ENCODE measurements around the gene FNDC10. TPM values are rescaled to one million over a fixed set of nuclear protein-coding genes. Genes with fewer than 3 reads are reported as not detected.
A peak's percentile ranks its signal among the peaks of the same experiment; 100 is the strongest.
"Not testable (repeated sequence)": the region's sequence is repeated elsewhere in the genome, so short reads cannot be mapped to it uniquely, and the experiment has no call there.

FNDC10 gene
- total and polyA plus RNA-seq, 2 donors from 2014 or later = 2.6 to 18.2 TPM

GRCh38 chr1:1596493-1597274 is 3.3 kb downstream of the FNDC10 start:
- H3K4me3 ChIP-seq (ENCODE audit: low read length in 3 of 3) = no peak overlapping the region
- H3K9me3 ChIP-seq (ENCODE audit: control insufficient read depth in 2 of 3, insufficient read depth in 1 of 3, low read length in 3 of 3) = no peaks in the 10 kb centered on the region
- peaks cover 0 to 17% (median 0%) of the 10 kb centered on the region in 3 donors for H3K4me1 ChIP-seq (ENCODE audit: control insufficient read depth in 2 of 3, insufficient read depth in 2 of 3, low read depth in 1 of 3, low read length in 3 of 3)
- intact Hi-C loops (cut with DNase I) = no loop called here
- H3K9ac ChIP-seq (ENCODE audit: low read length in 3 of 3) = no peak overlapping the region
- no peak for DNase-seq
- no peak overlapping the region for H3K27ac ChIP-seq (ENCODE audit: low read depth in 2 of 2, low read length in 2 of 2)
- TF ChIP-seq, protein P1, sequence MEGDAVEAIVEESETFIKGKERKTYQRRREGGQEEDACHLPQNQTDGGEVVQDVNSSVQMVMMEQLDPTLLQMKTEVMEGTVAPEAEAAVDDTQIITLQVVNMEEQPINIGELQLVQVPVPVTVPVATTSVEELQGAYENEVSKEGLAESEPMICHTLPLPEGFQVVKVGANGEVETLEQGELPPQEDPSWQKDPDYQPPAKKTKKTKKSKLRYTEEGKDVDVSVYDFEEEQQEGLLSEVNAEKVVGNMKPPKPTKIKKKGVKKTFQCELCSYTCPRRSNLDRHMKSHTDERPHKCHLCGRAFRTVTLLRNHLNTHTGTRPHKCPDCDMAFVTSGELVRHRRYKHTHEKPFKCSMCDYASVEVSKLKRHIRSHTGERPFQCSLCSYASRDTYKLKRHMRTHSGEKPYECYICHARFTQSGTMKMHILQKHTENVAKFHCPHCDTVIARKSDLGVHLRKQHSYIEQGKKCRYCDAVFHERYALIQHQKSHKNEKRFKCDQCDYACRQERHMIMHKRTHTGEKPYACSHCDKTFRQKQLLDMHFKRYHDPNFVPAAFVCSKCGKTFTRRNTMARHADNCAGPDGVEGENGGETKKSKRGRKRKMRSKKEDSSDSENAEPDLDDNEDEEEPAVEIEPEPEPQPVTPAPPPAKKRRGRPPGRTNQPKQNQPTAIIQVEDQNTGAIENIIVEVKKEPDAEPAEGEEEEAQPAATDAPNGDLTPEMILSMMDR (IDR thresholded peaks at IDR 0.05; ENCODE audit: borderline replicate concordance, extremely low read depth, insufficient read depth) = no peak
- peaks cover 11% of the 10 kb centered on the region for H3K27me3 ChIP-seq (ENCODE audit: control insufficient read depth, insufficient read depth, low read length)
- H3K36me3 ChIP-seq (ENCODE audit: control insufficient read depth in 2 of 3, insufficient read depth in 3 of 3, low read length in 3 of 3) = no peaks in the 10 kb centered on the region
- no peak for FAIRE-seq

- H3K27me3 ChIP-seq (ENCODE audit: control insufficient read depth, insufficient read depth, low read length); H3K9me3 ChIP-seq (ENCODE audit: control insufficient read depth in 2 of 3, insufficient read depth in 1 of 3, low read length in 3 of 3); H3K4me3 ChIP-seq (ENCODE audit: low read length in 3 of 3); intact Hi-C loops (cut with DNase I); H3K9ac ChIP-seq (ENCODE audit: low read length in 3 of 3); H3K36me3 ChIP-seq (ENCODE audit: control insufficient read depth in 2 of 3, insufficient read depth in 3 of 3, low read length in 3 of 3); DNase-seq; FAIRE-seq; H3K27ac ChIP-seq (ENCODE audit: low read depth in 2 of 2, low read length in 2 of 2): not testable (repeated sequence)
- H3K4me1 ChIP-seq (ENCODE audit: control insufficient read depth in 2 of 3, insufficient read depth in 2 of 3, low read depth in 1 of 3, low read length in 3 of 3) = peaks cover 0 to 13% (median 0%) of the 10 kb centered on the region in 3 donors
Measured at GRCh38 chr1:1595341-1595740, 4.6 kb downstream of the FNDC10 start.

- FAIRE-seq (no peak), DNase-seq (peak in 1 of 5 donors; percentile 28)
- peaks cover 0 to 13% (median 0%) of the 10 kb centered on the region in 3 donors for H3K4me1 ChIP-seq (ENCODE audit: control insufficient read depth in 2 of 3, insufficient read depth in 2 of 3, low read depth in 1 of 3, low read length in 3 of 3)
- no peak overlapping the region for H3K9ac ChIP-seq (ENCODE audit: low read length in 3 of 3)
- H3K9me3 ChIP-seq (ENCODE audit: control insufficient read depth in 2 of 3, insufficient read depth in 1 of 3, low read length in 3 of 3) = no peaks in the 10 kb centered on the region
- intact Hi-C loops (cut with DNase I) = no loop called here
- TF ChIP-seq, protein P1 (IDR thresholded peaks at IDR 0.05; ENCODE audit: borderline replicate concordance, extremely low read depth, insufficient read depth) = no peak
- peaks cover 8% of the 10 kb centered on the region for H3K27me3 ChIP-seq (ENCODE audit: control insufficient read depth, insufficient read depth, low read length)
- H3K27ac ChIP-seq (ENCODE audit: low read depth in 2 of 2, low read length in 2 of 2) = no peak overlapping the region
- H3K4me3 ChIP-seq (ENCODE audit: low read length in 3 of 3) = no peak overlapping the region
- no peaks in the 10 kb centered on the region for H3K36me3 ChIP-seq (ENCODE audit: control insufficient read depth in 2 of 3, insufficient read depth in 3 of 3, low read length in 3 of 3)
Measured at GRCh38 chr1:1594602-1595260, 5.2 kb downstream of the FNDC10 start.
